SK-N-MC (cell line): ENCODE data around the gene BCR.

ENCODE experiments used
- EZH2 ChIP-seq: fragments of 200-600 bp; sonication (generic); IDR thresholded peaks from one replicate; pipeline ENCODE4 v1.6.1; 2017; ENCODE audit warnings: antibody characterized with exemption
- POLR2AphosphoS5 ChIP-seq: IDR thresholded peaks from 2 replicates; pipeline ENCODE4 v1.6.1; 2012; ENCODE audit warnings: mild to moderate bottlenecking, low read depth, low read length, borderline replicate concordance

GRCh38 chr22:23138584-23139435 is 41.5 kb upstream of the BCR start:
- no peak for TF ChIP-seq POLR2AphosphoS5
- no peak for TF ChIP-seq EZH2
